Keratinocyte (primary cell): Measurements from ENCODE around the gene ERG.

Experiments used
- CTCF ChIP-seq, 3 experiments: IDR thresholded peaks in 1 of 3; conservative IDR thresholded peaks in 1 of 3; optimal IDR thresholded peaks in 1 of 3; 2 replicates in 2 of 3; 3 replicates in 1 of 3; pipeline versions ENCODE3 to v1.5.1; 2011; ENCODE audit warnings: low read length in 3 of 3, mild to moderate bottlenecking in 3 of 3, moderate library complexity in 2 of 3, control low read depth in 1 of 3, inconsistent platforms in 1 of 3; ENCODE audit not compliant: insufficient read depth in 2 of 3; ENCODE audit errors: extremely low read depth in 1 of 3
- EZH2 ChIP-seq: IDR thresholded peaks from one replicate; pipeline ENCODE4 v1.6.1; 2012; ENCODE audit warnings: inconsistent platforms, mild to moderate bottlenecking, low read length, moderate library complexity

- no peak for TF ChIP-seq CTCF (optimal IDR thresholded peaks at IDR 0.05 in 1 of 3, IDR thresholded peaks at IDR 0.05 in 1 of 3, conservative IDR thresholded peaks at IDR 0.05 in 1 of 3; ENCODE audit: extremely low read depth in 1 of 3, insufficient read depth in 2 of 3, low read length in 3 of 3)
- TF ChIP-seq EZH2: no peak
These were observed 9.0 kb downstream of the ERG start for GRCh38 chr21:38489271-38489652.
